ENCODE measurements around the gene TM6SF1. TPM values are rescaled to one million over a fixed set of nuclear protein-coding genes. Genes with fewer than 3 reads are reported as not detected.
A peak's percentile ranks its signal among the peaks of the same experiment; 100 is the strongest.

Gene TM6SF1
- total RNA-seq, 1 donor from 2014 or later: not detected

GRCh38 chr15:83062768-83063180 lies 44.7 kb upstream of the TM6SF1 start:
- no peak overlapping the region for H3K27ac Mint-ChIP-seq
- Histone ChIP-seq H3K9ac (no peak overlapping the region), H3K4me2 (no peak overlapping the region), H3K4me3 (no peak overlapping the region), H4K20me1 (ENCODE audit: low read depth) (peaks cover 66% of the 10 kb centered on the region), H3K4me1 (peaks cover 27% of the 10 kb centered on the region), H3K27me3 (no peaks in the 10 kb centered on the region), H3F3A (ENCODE audit: low read depth) (peaks cover 16% of the 10 kb centered on the region), H2AFZ (replicated peaks) (no peak overlapping the region), H3K9me3 (ENCODE audit: low read depth) (no peaks in the 10 kb centered on the region), H3K79me2 (ENCODE audit: low read depth) (peaks cover 89% of the 10 kb centered on the region), H3K27ac (no peak overlapping the region), H3K36me3 (no peaks in the 10 kb centered on the region)
- no peak for DNase-seq (ENCODE audit: low spot score)
- no peaks in the 10 kb centered on the region for H3K27me3 Mint-ChIP-seq (ENCODE audit: insufficient read depth, low read depth)
- TF ChIP-seq EZH2phosphoT487 (IDR thresholded peaks at IDR 0.05): no peak
- no peak for TF ChIP-seq EZH2 (IDR thresholded peaks at IDR 0.05)
- no peak for TF ChIP-seq CTCF (IDR thresholded peaks at IDR 0.05)
- H3K4me3 Mint-ChIP-seq: no peak overlapping the region
- no peaks in the 10 kb centered on the region for H3K9me3 Mint-ChIP-seq
- H3K4me1 Mint-ChIP-seq: peaks cover 19% of the 10 kb centered on the region
- peaks cover 10% of the 10 kb centered on the region for H3K36me3 Mint-ChIP-seq

- H3K27ac Mint-ChIP-seq: no peak overlapping the region
These were observed 43.9 kb upstream of the TM6SF1 start for GRCh38 chr15:83063551-83063950.

GRCh38 chr15:83064859-83065258 lies 42.6 kb upstream of the TM6SF1 start:
- H3K4me3 Mint-ChIP-seq: peak overlapping the region; percentile 92
- H3K4me2 ChIP-seq: peak overlapping the region; percentile 91
- H3K36me3 ChIP-seq: no peaks in the 10 kb centered on the region
- peak overlapping the region; percentile 95 for H3K4me3 ChIP-seq
- peaks cover 6% of the 10 kb centered on the region for H3K36me3 Mint-ChIP-seq
- no peaks in the 10 kb centered on the region for H3K27me3 ChIP-seq
- peaks cover 52% of the 10 kb centered on the region for H4K20me1 ChIP-seq (ENCODE audit: low read depth)
- TF ChIP-seq CTCF (IDR thresholded peaks at IDR 0.05) (no peak), EZH2phosphoT487 (IDR thresholded peaks at IDR 0.05) (no peak), EZH2 (IDR thresholded peaks at IDR 0.05) (no peak)
- H3K9ac ChIP-seq: no peak overlapping the region
- no peak overlapping the region for H3K27ac Mint-ChIP-seq
- peaks cover 23% of the 10 kb centered on the region for H3K4me1 Mint-ChIP-seq
- H3F3A ChIP-seq (ENCODE audit: low read depth): peaks cover 23% of the 10 kb centered on the region
- H3K4me1 ChIP-seq: peaks cover 27% of the 10 kb centered on the region
- H3K9me3 ChIP-seq (ENCODE audit: low read depth): no peaks in the 10 kb centered on the region
- H2AFZ ChIP-seq (replicated peaks): no peak overlapping the region
- no peak overlapping the region for H3K27ac ChIP-seq
- no peaks in the 10 kb centered on the region for H3K27me3 Mint-ChIP-seq (ENCODE audit: insufficient read depth, low read depth)
- peaks cover 68% of the 10 kb centered on the region for H3K79me2 ChIP-seq (ENCODE audit: low read depth)
- H3K9me3 Mint-ChIP-seq: no peaks in the 10 kb centered on the region
- DNase-seq (ENCODE audit: low spot score): no peak

More at GRCh38 chr15:83063551-83063950, 43.9 kb upstream of the TM6SF1 start:
- Histone ChIP-seq H3K9ac (no peak overlapping the region), H3K4me2 (peak overlapping the region; percentile 91), H3K4me3 (no peak overlapping the region), H3K79me2 (ENCODE audit: low read depth) (peaks cover 81% of the 10 kb centered on the region), H3K27me3 (no peaks in the 10 kb centered on the region), H3F3A (ENCODE audit: low read depth) (peaks cover 23% of the 10 kb centered on the region), H3K27ac (no peak overlapping the region), H3K4me1 (peaks cover 27% of the 10 kb centered on the region), H3K36me3 (no peaks in the 10 kb centered on the region), H3K9me3 (ENCODE audit: low read depth) (no peaks in the 10 kb centered on the region), H2AFZ (replicated peaks) (no peak overlapping the region), H4K20me1 (ENCODE audit: low read depth) (peaks cover 61% of the 10 kb centered on the region)
- peaks cover 23% of the 10 kb centered on the region for H3K4me1 Mint-ChIP-seq
- H3K4me3 Mint-ChIP-seq: no peak overlapping the region
- no peak for DNase-seq (ENCODE audit: low spot score)
- TF ChIP-seq CTCF (IDR thresholded peaks at IDR 0.05) (no peak), EZH2 (IDR thresholded peaks at IDR 0.05) (no peak), EZH2phosphoT487 (IDR thresholded peaks at IDR 0.05) (no peak)
- H3K9me3 Mint-ChIP-seq: no peaks in the 10 kb centered on the region
- H3K27me3 Mint-ChIP-seq (ENCODE audit: insufficient read depth, low read depth): no peaks in the 10 kb centered on the region
- peaks cover 10% of the 10 kb centered on the region for H3K36me3 Mint-ChIP-seq
